Measurements from ENCODE around the gene CNTROB.

- TF ChIP-seq, protein P1, sequence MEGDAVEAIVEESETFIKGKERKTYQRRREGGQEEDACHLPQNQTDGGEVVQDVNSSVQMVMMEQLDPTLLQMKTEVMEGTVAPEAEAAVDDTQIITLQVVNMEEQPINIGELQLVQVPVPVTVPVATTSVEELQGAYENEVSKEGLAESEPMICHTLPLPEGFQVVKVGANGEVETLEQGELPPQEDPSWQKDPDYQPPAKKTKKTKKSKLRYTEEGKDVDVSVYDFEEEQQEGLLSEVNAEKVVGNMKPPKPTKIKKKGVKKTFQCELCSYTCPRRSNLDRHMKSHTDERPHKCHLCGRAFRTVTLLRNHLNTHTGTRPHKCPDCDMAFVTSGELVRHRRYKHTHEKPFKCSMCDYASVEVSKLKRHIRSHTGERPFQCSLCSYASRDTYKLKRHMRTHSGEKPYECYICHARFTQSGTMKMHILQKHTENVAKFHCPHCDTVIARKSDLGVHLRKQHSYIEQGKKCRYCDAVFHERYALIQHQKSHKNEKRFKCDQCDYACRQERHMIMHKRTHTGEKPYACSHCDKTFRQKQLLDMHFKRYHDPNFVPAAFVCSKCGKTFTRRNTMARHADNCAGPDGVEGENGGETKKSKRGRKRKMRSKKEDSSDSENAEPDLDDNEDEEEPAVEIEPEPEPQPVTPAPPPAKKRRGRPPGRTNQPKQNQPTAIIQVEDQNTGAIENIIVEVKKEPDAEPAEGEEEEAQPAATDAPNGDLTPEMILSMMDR (conservative IDR thresholded peaks at IDR 0.05; ENCODE audit: low read length): no peak
- TF ChIP-seq EZH2phosphoT487 (IDR thresholded peaks at IDR 0.05; ENCODE audit: borderline replicate concordance, low read depth, low read length): no peak
These were observed 45.0 kb downstream of the CNTROB start for GRCh38 chr17:7977039-7977438.
